GM12872 (cell line): ENCODE results near the gene RBFOX1.
A peak's percentile ranks its signal among the peaks of the same experiment; 100 is the strongest.

ENCODE experiments used
- TF ChIP-seq, protein P1 (sequence below): IDR thresholded peaks from 3 replicates; pipeline ENCODE4 v1.5.1; 2011; ENCODE audit warnings: low read depth, mild to moderate bottlenecking, low read length, moderate library complexity; ENCODE audit not compliant: insufficient read depth

RBFOX1 gene

DNA sequence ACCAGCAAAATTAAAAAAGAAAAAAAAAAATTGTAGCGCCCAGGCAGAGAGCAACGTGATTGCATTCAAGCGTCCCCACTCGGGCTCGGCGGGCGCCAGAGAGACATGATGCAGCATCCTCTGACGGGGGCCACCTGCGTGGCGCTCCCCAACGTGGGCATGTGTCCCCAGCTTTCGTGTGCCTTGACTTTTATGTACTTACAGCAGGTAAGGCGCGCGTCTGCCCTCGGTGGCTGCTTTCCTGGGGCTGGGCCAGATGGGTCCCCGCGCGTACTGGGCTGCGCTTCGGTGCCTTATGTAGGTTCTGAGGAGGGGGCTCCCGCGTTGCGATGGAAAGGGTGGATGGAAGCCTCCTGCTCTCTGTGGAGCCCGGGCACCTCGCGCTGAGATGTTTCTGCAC lies 28.4 kb upstream of the RBFOX1 start:
- TF ChIP-seq, protein P1, sequence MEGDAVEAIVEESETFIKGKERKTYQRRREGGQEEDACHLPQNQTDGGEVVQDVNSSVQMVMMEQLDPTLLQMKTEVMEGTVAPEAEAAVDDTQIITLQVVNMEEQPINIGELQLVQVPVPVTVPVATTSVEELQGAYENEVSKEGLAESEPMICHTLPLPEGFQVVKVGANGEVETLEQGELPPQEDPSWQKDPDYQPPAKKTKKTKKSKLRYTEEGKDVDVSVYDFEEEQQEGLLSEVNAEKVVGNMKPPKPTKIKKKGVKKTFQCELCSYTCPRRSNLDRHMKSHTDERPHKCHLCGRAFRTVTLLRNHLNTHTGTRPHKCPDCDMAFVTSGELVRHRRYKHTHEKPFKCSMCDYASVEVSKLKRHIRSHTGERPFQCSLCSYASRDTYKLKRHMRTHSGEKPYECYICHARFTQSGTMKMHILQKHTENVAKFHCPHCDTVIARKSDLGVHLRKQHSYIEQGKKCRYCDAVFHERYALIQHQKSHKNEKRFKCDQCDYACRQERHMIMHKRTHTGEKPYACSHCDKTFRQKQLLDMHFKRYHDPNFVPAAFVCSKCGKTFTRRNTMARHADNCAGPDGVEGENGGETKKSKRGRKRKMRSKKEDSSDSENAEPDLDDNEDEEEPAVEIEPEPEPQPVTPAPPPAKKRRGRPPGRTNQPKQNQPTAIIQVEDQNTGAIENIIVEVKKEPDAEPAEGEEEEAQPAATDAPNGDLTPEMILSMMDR, result no peak

DNA sequence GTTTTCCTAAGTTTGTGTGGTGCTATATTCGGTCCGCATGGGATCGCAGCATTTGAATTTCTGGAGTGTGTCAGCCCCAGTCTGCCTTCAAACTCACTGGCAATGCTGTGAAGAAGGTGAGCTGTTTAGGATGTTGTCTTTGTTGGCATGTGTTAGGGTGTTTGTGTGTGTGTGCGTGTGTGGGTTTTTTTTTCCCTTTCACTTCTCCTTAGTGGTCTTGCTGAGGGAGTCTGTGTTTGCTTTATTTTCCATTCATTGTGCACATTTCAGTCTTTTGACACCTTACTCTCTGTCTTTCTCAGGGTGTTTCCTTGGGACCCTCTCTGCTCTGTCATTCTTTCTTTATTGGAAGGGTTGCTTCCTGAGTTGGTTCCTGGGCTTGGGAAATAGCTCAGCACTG lies 27.7 kb upstream of the RBFOX1 start:
- TF ChIP-seq, protein P1, result no peak

DNA sequence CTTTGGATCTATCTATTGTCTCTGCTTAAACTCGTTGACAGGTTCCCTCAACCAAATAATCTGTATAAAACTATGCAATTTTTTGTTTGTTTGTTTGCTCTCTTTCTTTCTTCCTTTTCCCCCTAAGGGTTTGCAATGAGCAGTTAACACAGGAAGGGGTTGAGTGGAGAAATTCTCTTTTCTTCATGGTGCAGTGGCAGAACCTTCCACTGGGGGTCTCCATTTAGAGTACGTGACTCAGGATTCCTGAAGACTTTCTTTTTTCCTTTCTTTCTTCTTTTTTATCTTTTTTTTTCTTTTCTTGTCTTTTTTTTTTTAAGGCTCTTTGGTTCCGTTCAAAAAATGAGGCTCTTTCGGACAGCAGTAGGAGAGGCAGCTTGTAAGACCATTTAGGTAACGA lies 19.5 kb upstream of the RBFOX1 start:
- TF ChIP-seq, protein P1, result peak; percentile 30; the same call in 1 of the 3 replicates

DNA sequence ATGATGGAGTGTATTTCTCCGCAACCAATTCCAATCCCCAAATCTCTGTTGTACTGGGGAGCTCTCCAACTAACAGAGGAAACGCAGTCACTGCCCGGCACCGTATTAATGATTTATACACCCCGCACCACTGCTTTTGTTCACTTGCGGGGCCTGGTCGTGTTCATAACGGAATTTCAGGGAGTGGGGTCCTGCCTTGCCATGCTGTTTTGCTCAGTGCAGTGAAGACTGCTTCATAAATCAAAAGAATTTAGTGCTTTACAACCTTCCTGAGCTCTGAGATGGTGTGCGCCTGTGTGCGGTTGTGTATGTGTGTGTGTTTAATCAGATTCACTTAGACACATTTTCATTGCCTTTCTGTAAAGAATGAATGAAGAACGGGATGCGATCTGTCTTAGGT lies 18.5 kb upstream of the RBFOX1 start:
- TF ChIP-seq, protein P1, result no peak

DNA sequence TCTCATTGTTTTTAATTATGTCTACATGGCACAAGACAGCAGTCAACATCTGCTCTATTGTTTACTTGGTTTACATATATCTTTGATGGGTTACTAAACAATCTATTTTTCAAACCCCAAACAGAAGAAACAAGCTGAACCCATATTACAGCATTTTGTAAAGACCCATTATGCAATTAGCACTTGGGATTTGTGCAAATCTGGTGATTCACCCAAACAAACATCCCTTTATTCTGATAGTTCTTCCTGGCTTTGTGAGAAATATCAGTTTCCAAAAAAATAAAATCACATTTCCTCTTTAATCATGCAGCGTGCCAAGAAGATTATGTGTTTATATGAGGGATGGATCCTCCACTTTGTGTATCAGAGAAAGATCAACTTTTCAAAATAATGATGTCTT lies 16.8 kb upstream of the RBFOX1 start:
- TF ChIP-seq, protein P1, result no peak

DNA sequence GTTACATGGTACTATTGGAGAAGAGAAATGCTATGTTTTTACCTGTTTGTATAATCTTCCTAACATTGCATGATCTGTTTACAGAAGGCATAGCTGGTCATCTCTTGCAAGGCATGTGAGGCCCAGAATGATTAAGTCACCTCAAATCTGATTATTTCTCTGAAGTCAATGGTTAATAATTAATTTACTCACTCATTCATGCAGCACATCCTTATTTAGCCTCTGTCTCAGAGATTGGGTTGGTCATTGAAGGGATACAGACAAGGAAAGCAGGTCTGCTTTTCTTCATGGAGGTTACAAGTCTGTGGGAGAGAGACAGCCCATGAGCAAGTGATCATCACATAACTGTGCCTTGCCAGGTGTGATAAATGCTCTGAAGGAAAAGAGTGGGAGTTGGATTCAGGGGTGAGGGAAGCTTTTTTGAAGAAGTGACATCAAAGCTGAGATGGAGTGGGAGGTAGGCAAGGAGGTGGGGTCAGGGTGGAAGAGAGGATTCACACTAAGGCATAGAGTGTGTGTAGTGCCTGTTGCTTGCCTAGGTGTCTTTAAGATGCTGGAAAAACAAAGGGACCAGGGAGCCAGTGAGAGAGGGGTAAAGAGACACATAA lies 16.3 kb upstream of the RBFOX1 start:
- TF ChIP-seq, protein P1, result no peak

DNA sequence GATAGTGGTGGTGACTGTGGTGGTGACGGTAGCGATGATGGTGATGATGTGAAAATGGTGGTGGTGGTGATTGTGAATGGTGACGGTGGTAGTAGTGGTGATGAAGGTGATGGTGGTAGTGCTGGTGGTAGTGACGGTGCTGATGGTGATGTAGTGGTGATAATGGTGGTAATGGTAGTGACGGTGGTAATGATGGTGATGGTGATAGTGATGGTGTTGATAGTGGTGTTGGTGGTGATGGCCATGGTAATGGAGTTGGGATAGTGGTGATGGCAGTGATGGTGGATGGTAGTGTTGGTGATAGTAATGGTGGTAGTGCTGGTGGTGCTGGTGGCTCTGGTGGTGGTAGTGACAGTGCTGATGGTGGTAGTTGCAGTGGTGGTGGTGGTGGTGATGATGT lies 14.7 kb upstream of the RBFOX1 start:
- TF ChIP-seq, protein P1, result no peak
